NB4 (cell line): ENCODE measurements around the gene ACRV1.
"Not testable (repeated sequence)": the region's sequence is repeated elsewhere in the genome, so short reads cannot be mapped to it uniquely, and the experiment has no call there.

Experiments used
- DNase-seq: peaks from one replicate; pipeline ENCODE4 v3.0.0; 2010; ENCODE audit warnings: low read depth
- H3K4me3 ChIP-seq: one replicate; pipeline ENCODE4 v1.5.1; 2011; ENCODE audit warnings: mild to moderate bottlenecking, low read depth, low read length, moderate library complexity
- MYC ChIP-seq: IDR thresholded peaks from 2 replicates; pipeline ENCODE4 v1.6.1; 2011; ENCODE audit warnings: low read depth, low read length
- POLR2A ChIP-seq: IDR thresholded peaks from 2 replicates; pipeline ENCODE4 v1.6.1; 2011; ENCODE audit warnings: mild to moderate bottlenecking; ENCODE audit not compliant: insufficient read length; ENCODE audit errors: extremely low read depth
- TF ChIP-seq, protein P1 (sequence below): IDR thresholded peaks from 2 replicates; pipeline ENCODE4 v1.6.1; 2011; ENCODE audit warnings: low read depth, low read length
- TF ChIP-seq, protein P2 (sequence below): IDR thresholded peaks from one replicate; pipeline ENCODE4 v1.5.1; 2012; ENCODE audit warnings: low read depth, low read length

The ACRV1 gene

GRCh38 chr11:125680747-125681146 is at the start of gene ACRV1:
Gene ACRV1 (minus strand): TSS chr11:125680847. CDS start chr11:125680780, 67 bp downstream.
- H3K4me3 ChIP-seq: no peak within 1 kb of the TSS
- TF ChIP-seq POLR2A (no peak), MYC (no peak)
- TF ChIP-seq, protein P1, sequence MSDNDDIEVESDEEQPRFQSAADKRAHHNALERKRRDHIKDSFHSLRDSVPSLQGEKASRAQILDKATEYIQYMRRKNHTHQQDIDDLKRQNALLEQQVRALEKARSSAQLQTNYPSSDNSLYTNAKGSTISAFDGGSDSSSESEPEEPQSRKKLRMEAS: no peak
- TF ChIP-seq, protein P2, sequence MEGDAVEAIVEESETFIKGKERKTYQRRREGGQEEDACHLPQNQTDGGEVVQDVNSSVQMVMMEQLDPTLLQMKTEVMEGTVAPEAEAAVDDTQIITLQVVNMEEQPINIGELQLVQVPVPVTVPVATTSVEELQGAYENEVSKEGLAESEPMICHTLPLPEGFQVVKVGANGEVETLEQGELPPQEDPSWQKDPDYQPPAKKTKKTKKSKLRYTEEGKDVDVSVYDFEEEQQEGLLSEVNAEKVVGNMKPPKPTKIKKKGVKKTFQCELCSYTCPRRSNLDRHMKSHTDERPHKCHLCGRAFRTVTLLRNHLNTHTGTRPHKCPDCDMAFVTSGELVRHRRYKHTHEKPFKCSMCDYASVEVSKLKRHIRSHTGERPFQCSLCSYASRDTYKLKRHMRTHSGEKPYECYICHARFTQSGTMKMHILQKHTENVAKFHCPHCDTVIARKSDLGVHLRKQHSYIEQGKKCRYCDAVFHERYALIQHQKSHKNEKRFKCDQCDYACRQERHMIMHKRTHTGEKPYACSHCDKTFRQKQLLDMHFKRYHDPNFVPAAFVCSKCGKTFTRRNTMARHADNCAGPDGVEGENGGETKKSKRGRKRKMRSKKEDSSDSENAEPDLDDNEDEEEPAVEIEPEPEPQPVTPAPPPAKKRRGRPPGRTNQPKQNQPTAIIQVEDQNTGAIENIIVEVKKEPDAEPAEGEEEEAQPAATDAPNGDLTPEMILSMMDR: no peak
- no peak for DNase-seq

DNA sequence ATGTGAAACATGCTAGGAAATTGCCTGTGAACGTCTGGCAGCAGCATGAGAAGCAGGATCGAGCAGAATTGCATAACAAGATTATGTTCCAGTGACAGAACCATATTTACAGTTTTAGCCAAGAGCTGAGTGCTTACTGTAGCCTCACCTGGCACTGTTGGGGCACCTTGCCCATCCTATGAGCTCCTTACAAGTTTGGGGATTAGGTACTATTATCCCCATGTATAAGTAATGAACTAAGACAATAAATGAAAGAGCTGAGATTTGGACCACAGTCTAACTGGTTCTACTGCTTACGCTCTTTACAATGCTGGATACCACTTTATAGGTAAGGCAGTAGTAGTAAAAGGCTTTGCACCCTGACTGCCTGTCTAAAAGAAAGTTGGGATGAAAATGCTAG is 48.3 kb upstream of the ACRV1 start:
- no peak for TF ChIP-seq POLR2A
- TF ChIP-seq, protein P1: no peak
- TF ChIP-seq, protein P2: no peak
- TF ChIP-seq MYC: no peak
- no peak overlapping the region for H3K4me3 ChIP-seq
- no peak for DNase-seq

- peak; percentile 37 for DNase-seq
- H3K4me3 ChIP-seq: no peak overlapping the region
- TF ChIP-seq, protein P2: peak; percentile 18
- TF ChIP-seq POLR2A: no peak
Measured at GRCh38 chr11:125724125-125724524, 43.5 kb upstream of the ACRV1 start.

- no peak for DNase-seq
- H3K4me3 ChIP-seq: no peak overlapping the region
- TF ChIP-seq POLR2A (no peak), MYC (no peak)
- TF ChIP-seq, protein P1: no peak
- TF ChIP-seq, protein P2: no peak
Measured at GRCh38 chr11:125720781-125721180, 40.1 kb upstream of the ACRV1 start.

DNA sequence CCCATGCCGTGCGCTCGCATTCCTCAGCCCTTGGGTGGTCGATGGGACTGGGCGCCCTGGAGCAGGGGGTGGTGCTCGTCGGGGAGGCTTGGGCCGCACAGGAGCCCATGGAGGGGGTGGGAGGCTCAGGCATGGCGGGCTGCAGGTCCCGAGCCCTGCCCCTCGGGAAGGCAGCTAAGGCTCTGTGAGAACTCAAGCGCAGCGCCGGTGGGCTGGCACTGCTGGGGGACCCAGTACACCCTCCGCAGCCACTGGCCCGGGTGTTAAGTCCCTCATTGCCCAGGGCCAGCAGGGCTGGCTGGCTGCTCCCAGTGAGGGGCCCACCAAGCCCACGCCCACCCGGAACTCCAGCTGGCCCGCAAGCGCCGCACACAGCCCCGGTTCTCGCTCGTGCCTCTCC is 24.0 kb upstream of the ACRV1 start:
- not testable (repeated sequence) for H3K4me3 ChIP-seq, DNase-seq

DNA sequence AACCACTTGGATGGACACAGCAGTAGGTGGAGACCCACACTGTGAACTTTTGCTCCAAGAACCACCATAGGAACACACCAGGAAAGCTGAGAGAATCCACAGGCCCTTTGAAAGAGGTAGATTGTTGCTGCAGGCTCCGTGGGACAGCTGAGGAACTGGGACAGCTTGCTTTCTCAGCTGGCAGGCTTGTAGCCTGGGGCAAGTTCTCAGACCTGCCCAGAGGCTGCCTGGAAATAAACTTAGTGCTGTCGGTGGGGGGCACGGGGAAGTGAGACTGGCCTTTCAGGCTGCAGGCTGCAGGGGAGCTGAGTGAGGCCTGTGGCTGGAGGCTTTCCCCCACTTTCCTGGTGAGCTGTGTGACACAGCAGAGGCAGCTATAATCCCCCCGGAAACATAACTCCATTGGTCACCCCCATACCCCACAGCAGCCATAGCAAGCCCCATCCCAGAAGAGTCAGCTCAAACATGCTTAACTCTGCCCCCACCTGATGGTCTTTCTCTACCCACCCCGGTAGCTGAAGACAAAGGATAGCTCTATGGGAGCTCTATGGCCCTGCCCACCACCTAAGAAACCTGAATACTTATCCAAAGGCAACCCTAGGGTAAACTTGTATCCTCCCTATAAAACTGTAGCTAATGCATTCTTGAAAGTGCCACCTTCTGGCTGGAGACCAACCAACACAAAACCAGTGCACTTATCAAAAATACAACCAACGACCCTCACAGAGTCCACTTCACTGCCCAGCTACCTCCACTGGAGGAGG is 21.4 kb upstream of the ACRV1 start:
- DNase-seq: peak; percentile 17
- H3K4me3 ChIP-seq: no peak overlapping the region
- TF ChIP-seq, protein P1: no peak
- TF ChIP-seq, protein P2: no peak
- TF ChIP-seq POLR2A: no peak
- TF ChIP-seq MYC: no peak
